HG02798 (cell line): ENCODE results near the gene CLEC19A.
"Not testable (repeated sequence)": the region's sequence is repeated elsewhere in the genome, so short reads cannot be mapped to it uniquely, and the experiment has no call there.

Source experiments
- ATAC-seq: cut with Tn5 transposase; IDR thresholded peaks from one replicate; pipeline ENCODE4 v1.9.1; 2021; ENCODE audit warnings: mild to moderate bottlenecking; ENCODE audit not compliant: unreplicated experiment, poor library complexity

The CLEC19A gene

GRCh38 chr16:19316846-19317245 lies 31.3 kb downstream of the CLEC19A start:
- ATAC-seq, result no peak

- ATAC-seq, result not testable (repeated sequence)
Observed at GRCh38 chr16:19321186-19321585, 35.7 kb downstream of the CLEC19A start.

GRCh38 chr16:19323596-19323995 lies 38.1 kb downstream of the CLEC19A start:
- ATAC-seq, result no peak

GRCh38 chr16:19328364-19328763 lies 42.8 kb downstream of the CLEC19A start:
- ATAC-seq, result no peak

GRCh38 chr16:19329932-19330331 lies 44.4 kb downstream of the CLEC19A start:
- ATAC-seq, result no peak

- ATAC-seq, result no peak
Observed at GRCh38 chr16:19330841-19331397, 45.4 kb downstream of the CLEC19A start.

GRCh38 chr16:19331794-19332193 lies 46.3 kb downstream of the CLEC19A start:
- ATAC-seq, result no peak

GRCh38 chr16:19338335-19338734 lies 52.8 kb downstream of the CLEC19A start:
- ATAC-seq, result no peak

- no peak for ATAC-seq
Observed at GRCh38 chr16:19344224-19344801, 58.8 kb downstream of the CLEC19A start.

GRCh38 chr16:19344980-19345379 lies 59.4 kb downstream of the CLEC19A start:
- no peak for ATAC-seq

GRCh38 chr16:19346335-19346922 lies 60.9 kb downstream of the CLEC19A start:
- no peak for ATAC-seq

GRCh38 chr16:19348125-19348524 lies 62.6 kb downstream of the CLEC19A start:
- no peak for ATAC-seq

GRCh38 chr16:19348578-19349315 lies 63.2 kb downstream of the CLEC19A start:
- ATAC-seq, result no peak

GRCh38 chr16:19354371-19354770 lies 68.8 kb downstream of the CLEC19A start:
- no peak for ATAC-seq

- no peak for ATAC-seq
Observed at GRCh38 chr16:19356024-19356952, 70.8 kb downstream of the CLEC19A start.

GRCh38 chr16:19359556-19359955 lies 74.0 kb downstream of the CLEC19A start:
- ATAC-seq, result no peak
